Mucosa of rectum (tissue), 2 donors: ENCODE data around the gene EMC10.

ENCODE experiments used
- H3K27ac ChIP-seq, 2 donors: one replicate each; pipeline ENCODE4 v1.7.0; 2013; ENCODE audit warnings: inconsistent platforms in 2 of 2, low read depth in 2 of 2, low read length in 2 of 2
- H3K27me3 ChIP-seq, 2 donors: one replicate each; pipeline ENCODE4 v1.7.0; 2013; ENCODE audit warnings: low read length in 2 of 2; ENCODE audit not compliant: control insufficient read depth in 2 of 2, insufficient read depth in 2 of 2
- H3K36me3 ChIP-seq, 2 donors: one replicate each; pipeline ENCODE4 v1.7.0; 2013; ENCODE audit warnings: low read length in 2 of 2; ENCODE audit not compliant: control insufficient read depth in 2 of 2, insufficient read depth in 2 of 2
- H3K4me1 ChIP-seq, 2 donors: one replicate each; pipeline ENCODE4 v1.7.0; 2013; ENCODE audit warnings: low read length in 2 of 2, mild to moderate bottlenecking in 1 of 2; ENCODE audit not compliant: control insufficient read depth in 2 of 2, insufficient read depth in 2 of 2
- H3K4me3 ChIP-seq, 2 donors: one replicate each; pipeline ENCODE4 v1.7.0; 2013; ENCODE audit warnings: low read length in 2 of 2
- H3K9ac ChIP-seq, 2 donors: one replicate each; pipeline ENCODE4 v1.7.0; 2013; ENCODE audit warnings: low read length in 2 of 2, low read depth in 1 of 2, mild to moderate bottlenecking in 1 of 2
- H3K9me3 ChIP-seq, 2 donors: one replicate each; pipeline ENCODE4 v1.7.0; 2013; ENCODE audit warnings: low read length in 2 of 2; ENCODE audit not compliant: control insufficient read depth in 2 of 2
- donor health status: healthy.
- donor health status: Normal muscosa, but diverticular disease.

Gene EMC10

GRCh38 chr19:50477751-50478515 lies 1.6 kb downstream of the EMC10 start:
- no peaks in the 10 kb centered on the region for H3K9me3 ChIP-seq
- peaks cover 10 to 14% of the 10 kb centered on the region in 2 donors for H3K4me1 ChIP-seq
- H3K27ac ChIP-seq = no peak overlapping the region
- peak overlapping the region in 1 of 2 donors; percentile 94 for H3K9ac ChIP-seq
- no peaks in the 10 kb centered on the region for H3K27me3 ChIP-seq
- H3K4me3 ChIP-seq = peak overlapping the region in 1 of 2 donors; percentile 92
- H3K36me3 ChIP-seq = peaks cover 31 to 36% of the 10 kb centered on the region in 2 donors

- Histone ChIP-seq H3K9me3 (no peaks in the 10 kb centered on the region), H3K4me1 (peaks cover 10 to 14% of the 10 kb centered on the region in 2 donors), H3K27me3 (no peaks in the 10 kb centered on the region), H3K27ac (no peak overlapping the region), H3K4me3 (no peak overlapping the region), H3K9ac (no peak overlapping the region), H3K36me3 (peaks cover 37 to 42% of the 10 kb centered on the region in 2 donors)
Measured at GRCh38 chr19:50478901-50479715, 2.8 kb downstream of the EMC10 start.

- H3K36me3 ChIP-seq = peaks cover 37 to 42% of the 10 kb centered on the region in 2 donors
Measured at GRCh38 chr19:50479761-50480251, 3.5 kb downstream of the EMC10 start.

GRCh38 chr19:50480281-50481111 lies 4.2 kb downstream of the EMC10 start:
- Histone ChIP-seq H3K36me3 (peaks cover 37 to 42% of the 10 kb centered on the region in 2 donors), H3K9me3 (no peaks in the 10 kb centered on the region), H3K27ac (no peak overlapping the region), H3K9ac (no peak overlapping the region), H3K4me3 (no peak overlapping the region), H3K27me3 (no peaks in the 10 kb centered on the region), H3K4me1 (peaks cover 10 to 14% of the 10 kb centered on the region in 2 donors)

More at GRCh38 chr19:50479761-50480251, 3.5 kb downstream of the EMC10 start:
- Histone ChIP-seq H3K4me1 (peaks cover 10 to 14% of the 10 kb centered on the region in 2 donors), H3K27me3 (no peaks in the 10 kb centered on the region), H3K27ac (no peak overlapping the region), H3K4me3 (no peak overlapping the region), H3K9ac (no peak overlapping the region), H3K9me3 (no peaks in the 10 kb centered on the region)

GRCh38 chr19:50481351-50482149 lies 5.2 kb downstream of the EMC10 start:
- H3K4me3 ChIP-seq = no peak overlapping the region
- peaks cover 37 to 42% of the 10 kb centered on the region in 2 donors for H3K36me3 ChIP-seq
- H3K4me1 ChIP-seq = peaks cover 10 to 12% of the 10 kb centered on the region in 2 donors
- H3K9me3 ChIP-seq = no peaks in the 10 kb centered on the region
- no peak overlapping the region for H3K27ac ChIP-seq
- H3K9ac ChIP-seq = no peak overlapping the region
- no peaks in the 10 kb centered on the region for H3K27me3 ChIP-seq

GRCh38 chr19:50482271-50482855 lies 6.1 kb downstream of the EMC10 start:
- Histone ChIP-seq H3K27me3 (no peaks in the 10 kb centered on the region), H3K9me3 (no peaks in the 10 kb centered on the region), H3K9ac (no peak overlapping the region), H3K4me1 (peaks cover 3 to 8% of the 10 kb centered on the region in 2 donors), H3K27ac (no peak overlapping the region), H3K36me3 (peaks cover 37 to 42% of the 10 kb centered on the region in 2 donors), H3K4me3 (no peak overlapping the region)

- Histone ChIP-seq H3K36me3 (peaks cover 37 to 42% of the 10 kb centered on the region in 2 donors), H3K27ac (no peak overlapping the region), H3K27me3 (no peaks in the 10 kb centered on the region), H3K9me3 (no peaks in the 10 kb centered on the region), H3K4me1 (peaks cover 0 to 3% of the 10 kb centered on the region in 2 donors), H3K4me3 (no peak overlapping the region), H3K9ac (no peak overlapping the region)
Measured at GRCh38 chr19:50482916-50483315, 6.6 kb downstream of the EMC10 start.

GRCh38 chr19:50485284-50485955 lies 9.1 kb downstream of the EMC10 start:
- no peak overlapping the region for H3K27ac ChIP-seq
- no peak overlapping the region for H3K4me3 ChIP-seq
- no peak overlapping the region for H3K9ac ChIP-seq
- H3K36me3 ChIP-seq = peaks cover 21 to 25% of the 10 kb centered on the region in 2 donors
- H3K9me3 ChIP-seq = no peaks in the 10 kb centered on the region
- H3K4me1 ChIP-seq = no peaks in the 10 kb centered on the region
- H3K27me3 ChIP-seq = no peaks in the 10 kb centered on the region
